Measurements from ENCODE around the gene NOS1AP.

Gene NOS1AP

DNA sequence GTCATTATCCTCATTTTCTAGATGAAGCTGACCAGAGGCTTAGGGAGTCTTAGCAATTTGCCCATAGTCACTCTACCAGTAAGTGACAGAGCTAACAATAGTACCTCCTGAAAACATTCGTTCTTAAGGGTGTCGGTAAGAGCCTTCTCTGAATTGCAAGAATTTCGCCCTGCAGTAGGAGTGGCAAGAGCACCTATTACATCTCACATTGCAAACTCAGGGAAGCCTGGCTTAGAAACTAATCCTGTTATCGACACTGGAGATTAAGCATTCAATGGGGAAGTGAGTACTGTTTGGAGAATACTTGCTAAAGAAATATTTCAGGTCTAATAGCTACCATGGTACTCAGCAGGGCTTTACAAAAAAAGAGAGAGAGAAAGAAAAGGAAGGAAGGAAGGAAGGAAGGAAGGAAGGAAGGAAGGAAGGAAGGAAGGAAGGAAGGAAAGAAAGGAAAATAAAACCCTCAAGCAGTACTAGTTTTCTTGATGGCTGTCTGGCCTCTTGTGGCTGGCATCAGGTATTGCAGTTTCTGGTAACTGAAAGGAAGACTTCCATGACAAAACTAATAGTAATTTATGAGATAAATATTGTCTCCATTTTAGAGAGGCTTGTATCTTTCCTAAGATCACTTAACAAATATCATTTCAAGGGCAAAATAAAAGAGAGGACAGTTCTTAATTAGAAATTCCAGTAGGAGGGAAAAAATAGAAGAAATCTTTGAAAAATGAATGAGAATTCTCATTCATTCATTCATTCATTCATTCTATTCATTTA, 322.5 kb downstream of the NOS1AP start:
- Histone ChIP-seq H3K79me2 (ENCODE audit: control insufficient read depth, low read length) (no peaks in the 10 kb centered on the region), H3K4me2 (ENCODE audit: low read length) (no peak overlapping the region), H3K4me1 (ENCODE audit: control insufficient read depth, low read length) (no peaks in the 10 kb centered on the region), H3K4me3 (ENCODE audit: low read length) (no peak overlapping the region), H3F3A (ENCODE audit: control insufficient read depth, insufficient read depth) (no peaks in the 10 kb centered on the region), H3K36me3 (ENCODE audit: control insufficient read depth, low read length) (no peaks in the 10 kb centered on the region), H3K27me3 (ENCODE audit: control insufficient read depth, low read length) (peaks cover 18% of the 10 kb centered on the region), H3K9me3 (ENCODE audit: control insufficient read depth, insufficient read depth, low read length) (no peaks in the 10 kb centered on the region), H4K20me1 (ENCODE audit: control insufficient read depth, insufficient read depth, low read depth, low read length) (no peaks in the 10 kb centered on the region), H3K9me2 (replicated peaks; ENCODE audit: control insufficient read depth, low read length) (no peaks in the 10 kb centered on the region), H3K27ac (ENCODE audit: low read depth, low read length) (no peak overlapping the region)
- TF ChIP-seq, protein P1, sequence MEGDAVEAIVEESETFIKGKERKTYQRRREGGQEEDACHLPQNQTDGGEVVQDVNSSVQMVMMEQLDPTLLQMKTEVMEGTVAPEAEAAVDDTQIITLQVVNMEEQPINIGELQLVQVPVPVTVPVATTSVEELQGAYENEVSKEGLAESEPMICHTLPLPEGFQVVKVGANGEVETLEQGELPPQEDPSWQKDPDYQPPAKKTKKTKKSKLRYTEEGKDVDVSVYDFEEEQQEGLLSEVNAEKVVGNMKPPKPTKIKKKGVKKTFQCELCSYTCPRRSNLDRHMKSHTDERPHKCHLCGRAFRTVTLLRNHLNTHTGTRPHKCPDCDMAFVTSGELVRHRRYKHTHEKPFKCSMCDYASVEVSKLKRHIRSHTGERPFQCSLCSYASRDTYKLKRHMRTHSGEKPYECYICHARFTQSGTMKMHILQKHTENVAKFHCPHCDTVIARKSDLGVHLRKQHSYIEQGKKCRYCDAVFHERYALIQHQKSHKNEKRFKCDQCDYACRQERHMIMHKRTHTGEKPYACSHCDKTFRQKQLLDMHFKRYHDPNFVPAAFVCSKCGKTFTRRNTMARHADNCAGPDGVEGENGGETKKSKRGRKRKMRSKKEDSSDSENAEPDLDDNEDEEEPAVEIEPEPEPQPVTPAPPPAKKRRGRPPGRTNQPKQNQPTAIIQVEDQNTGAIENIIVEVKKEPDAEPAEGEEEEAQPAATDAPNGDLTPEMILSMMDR (IDR thresholded peaks at IDR 0.05; ENCODE audit: low read depth, low read length, poor library complexity, severe bottlenecking), result peak; percentile 74
- no peak for TF ChIP-seq EZH2phosphoT487 (IDR thresholded peaks at IDR 0.05; ENCODE audit: borderline replicate concordance, low read length)

DNA sequence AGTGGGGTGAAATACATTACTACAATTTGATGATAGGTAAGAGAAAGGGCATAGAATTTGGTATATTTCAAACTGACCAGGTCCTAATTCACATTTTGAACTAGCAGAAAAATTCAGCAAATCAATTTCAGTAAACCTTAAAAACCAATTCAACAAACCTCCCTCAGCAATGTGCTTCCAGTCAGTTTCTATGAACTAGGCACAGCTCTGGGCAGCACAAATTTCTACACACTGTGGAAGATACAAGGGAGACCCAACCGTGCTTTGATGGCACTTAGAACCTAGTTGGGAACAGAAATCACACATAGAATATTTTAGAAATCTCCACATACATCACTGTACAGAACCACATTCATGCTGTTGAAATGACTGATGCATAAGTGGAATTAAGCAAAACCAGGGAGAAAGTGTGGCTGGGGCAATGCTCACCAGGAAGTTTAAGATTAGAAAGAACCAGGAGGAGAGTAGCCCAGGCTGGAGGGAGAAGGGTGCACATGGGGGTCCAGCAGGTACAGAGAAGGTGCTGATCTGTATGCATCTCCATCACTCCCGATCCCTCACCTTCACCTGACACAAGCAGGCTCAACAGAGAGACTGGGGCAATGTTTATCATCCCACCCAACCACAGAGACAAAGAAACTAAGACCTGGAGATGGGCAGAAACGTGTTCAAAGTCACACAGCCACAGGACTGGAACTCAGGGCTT, 326.9 kb downstream of the NOS1AP start:
- Histone ChIP-seq H3F3A (ENCODE audit: control insufficient read depth, insufficient read depth) (no peaks in the 10 kb centered on the region), H3K9me3 (ENCODE audit: control insufficient read depth, insufficient read depth, low read length) (no peaks in the 10 kb centered on the region), H3K27ac (ENCODE audit: low read depth, low read length) (no peak overlapping the region), H4K20me1 (ENCODE audit: control insufficient read depth, insufficient read depth, low read depth, low read length) (no peaks in the 10 kb centered on the region), H3K9me2 (replicated peaks; ENCODE audit: control insufficient read depth, low read length) (no peaks in the 10 kb centered on the region), H3K4me1 (ENCODE audit: control insufficient read depth, low read length) (no peaks in the 10 kb centered on the region), H3K27me3 (ENCODE audit: control insufficient read depth, low read length) (peaks cover 39% of the 10 kb centered on the region), H3K79me2 (ENCODE audit: control insufficient read depth, low read length) (no peaks in the 10 kb centered on the region), H3K36me3 (ENCODE audit: control insufficient read depth, low read length) (no peaks in the 10 kb centered on the region), H3K4me2 (ENCODE audit: low read length) (no peak overlapping the region), H3K4me3 (ENCODE audit: low read length) (no peak overlapping the region)
- no peak for TF ChIP-seq EZH2phosphoT487 (IDR thresholded peaks at IDR 0.05; ENCODE audit: borderline replicate concordance, low read length)
- TF ChIP-seq, protein P1 (IDR thresholded peaks at IDR 0.05; ENCODE audit: low read depth, low read length, poor library complexity, severe bottlenecking), result no peak

DNA sequence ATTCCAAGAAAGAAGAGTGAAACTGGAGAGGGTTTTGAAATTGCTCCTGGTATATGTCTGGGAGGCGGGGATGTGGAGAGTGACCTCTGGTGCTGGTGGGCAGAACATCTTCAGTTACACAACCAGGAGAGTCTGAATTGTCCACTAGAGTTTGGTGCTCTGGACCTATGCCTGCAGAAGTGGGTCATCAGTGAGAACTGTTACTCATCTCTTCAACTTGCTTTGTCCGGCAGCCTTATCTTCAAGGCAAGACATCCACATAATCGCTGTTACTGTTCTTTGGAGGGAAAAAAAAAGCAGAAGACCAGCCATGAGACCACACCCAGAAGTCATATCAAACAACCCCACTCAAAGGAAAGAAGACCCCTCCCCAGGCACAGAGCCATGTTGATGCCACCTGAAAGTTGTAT, 327.6 kb downstream of the NOS1AP start:
- no peak for TF ChIP-seq EZH2phosphoT487 (IDR thresholded peaks at IDR 0.05; ENCODE audit: borderline replicate concordance, low read length)
- TF ChIP-seq, protein P1 (IDR thresholded peaks at IDR 0.05; ENCODE audit: low read depth, low read length, poor library complexity, severe bottlenecking), result no peak
- Histone ChIP-seq H3F3A (ENCODE audit: control insufficient read depth, insufficient read depth) (no peaks in the 10 kb centered on the region), H3K79me2 (ENCODE audit: control insufficient read depth, low read length) (no peaks in the 10 kb centered on the region), H3K9me2 (replicated peaks; ENCODE audit: control insufficient read depth, low read length) (no peaks in the 10 kb centered on the region), H3K27ac (ENCODE audit: low read depth, low read length) (no peak overlapping the region), H4K20me1 (ENCODE audit: control insufficient read depth, insufficient read depth, low read depth, low read length) (no peaks in the 10 kb centered on the region), H3K27me3 (ENCODE audit: control insufficient read depth, low read length) (peaks cover 37% of the 10 kb centered on the region), H3K4me3 (ENCODE audit: low read length) (no peak overlapping the region), H3K4me2 (ENCODE audit: low read length) (no peak overlapping the region), H3K4me1 (ENCODE audit: control insufficient read depth, low read length) (no peaks in the 10 kb centered on the region), H3K9me3 (ENCODE audit: control insufficient read depth, insufficient read depth, low read length) (no peaks in the 10 kb centered on the region), H3K36me3 (ENCODE audit: control insufficient read depth, low read length) (no peaks in the 10 kb centered on the region)

Data from DOHH2 (cell line).